ENCODE results near the gene UGT1A8. TPM values are rescaled to one million over a fixed set of nuclear protein-coding genes. Genes with fewer than 3 reads are reported as not detected.
"Not testable (repeated sequence)": the region's sequence is repeated elsewhere in the genome, so short reads cannot be mapped to it uniquely, and the experiment has no call there.

Gene UGT1A8
- polyA plus RNA-seq, 1 experiment, result not detected

GRCh38 chr2:233611284-233611683, 6.1 kb upstream of the UGT1A8 start:
- POLR2A ChIA-PET, result no interaction called here
- no peak for DNase-seq (ENCODE audit: low read depth, low spot score)
- H3K4me3 ChIP-seq (ENCODE audit: low read depth, low read length), result no peak overlapping the region
- no peaks in the 10 kb centered on the region for H3K9me3 ChIP-seq (ENCODE audit: control insufficient read depth, insufficient read depth, low read length)
- H3K27me3 ChIP-seq (ENCODE audit: control insufficient read depth, insufficient read depth, low read length), result no peaks in the 10 kb centered on the region
- H3K27ac ChIP-seq (ENCODE audit: low read depth, low read length), result no peak overlapping the region
- TF ChIP-seq CTCF (IDR thresholded peaks at IDR 0.05; ENCODE audit: low read depth, low read length), result no peak
- CTCF ChIA-PET, result no interaction called here

- Histone ChIP-seq H3K27me3 (ENCODE audit: control insufficient read depth, insufficient read depth, low read length) (peaks cover 2% of the 10 kb centered on the region), H3K27ac (ENCODE audit: low read depth, low read length) (no peak overlapping the region), H3K4me3 (ENCODE audit: low read depth, low read length) (no peak overlapping the region), H3K9me3 (ENCODE audit: control insufficient read depth, insufficient read depth, low read length) (no peaks in the 10 kb centered on the region)
- ChIA-PET POLR2A (no interaction called here), CTCF (no interaction called here)
- no peak for DNase-seq (ENCODE audit: low read depth, low spot score)
- TF ChIP-seq CTCF (IDR thresholded peaks at IDR 0.05; ENCODE audit: low read depth, low read length), result no peak
Measured at GRCh38 chr2:233620204-233620603, 2.8 kb downstream of the UGT1A8 start.

GRCh38 chr2:233621863-233622262, 4.4 kb downstream of the UGT1A8 start:
- POLR2A ChIA-PET; CTCF ChIA-PET; H3K9me3 ChIP-seq (ENCODE audit: control insufficient read depth, insufficient read depth, low read length); H3K27me3 ChIP-seq (ENCODE audit: control insufficient read depth, insufficient read depth, low read length); DNase-seq (ENCODE audit: low read depth, low spot score); H3K4me3 ChIP-seq (ENCODE audit: low read depth, low read length); H3K27ac ChIP-seq (ENCODE audit: low read depth, low read length): not testable (repeated sequence)

- CTCF ChIA-PET, result no interaction called here
- Histone ChIP-seq H3K27me3 (ENCODE audit: control insufficient read depth, insufficient read depth, low read length) (no peaks in the 10 kb centered on the region), H3K27ac (ENCODE audit: low read depth, low read length) (no peak overlapping the region), H3K4me3 (ENCODE audit: low read depth, low read length) (no peak overlapping the region), H3K9me3 (ENCODE audit: control insufficient read depth, insufficient read depth, low read length) (no peaks in the 10 kb centered on the region)
- no peak for TF ChIP-seq CTCF (IDR thresholded peaks at IDR 0.05; ENCODE audit: low read depth, low read length)
- no peak for DNase-seq (ENCODE audit: low read depth, low spot score)
- POLR2A ChIA-PET, result no interaction called here
Measured at GRCh38 chr2:233627331-233628025, 10.0 kb downstream of the UGT1A8 start.

- H3K27ac ChIP-seq (ENCODE audit: low read depth, low read length); H3K4me3 ChIP-seq (ENCODE audit: low read depth, low read length); CTCF ChIA-PET; H3K27me3 ChIP-seq (ENCODE audit: control insufficient read depth, insufficient read depth, low read length); DNase-seq (ENCODE audit: low read depth, low spot score); POLR2A ChIA-PET; H3K9me3 ChIP-seq (ENCODE audit: control insufficient read depth, insufficient read depth, low read length): not testable (repeated sequence)
Measured at GRCh38 chr2:233636306-233636705, 18.9 kb downstream of the UGT1A8 start, which contains the start of gene UGT1A10. Gene UGT1A10, plus strand, starts transcription at chr2:233636448. Its CDS starts 75 bp downstream, at chr2:233636523.

- ChIA-PET CTCF (no interaction called here), POLR2A (no interaction called here)
Measured at GRCh38 chr2:233638836-233639235, 21.4 kb downstream of the UGT1A8 start.

More at GRCh38 chr2:233638836-233639235, 21.4 kb downstream of the UGT1A8 start:
- no peak overlapping the region for H3K27ac ChIP-seq (ENCODE audit: low read depth, low read length)
- TF ChIP-seq CTCF (IDR thresholded peaks at IDR 0.05; ENCODE audit: low read depth, low read length), result no peak
- H3K9me3 ChIP-seq (ENCODE audit: control insufficient read depth, insufficient read depth, low read length), result no peaks in the 10 kb centered on the region
- no peak overlapping the region for H3K4me3 ChIP-seq (ENCODE audit: low read depth, low read length)
- H3K27me3 ChIP-seq (ENCODE audit: control insufficient read depth, insufficient read depth, low read length), result peaks cover 6% of the 10 kb centered on the region
- DNase-seq (ENCODE audit: low read depth, low spot score), result no peak

Measured in AG04450 (cell line).